Measurements from ENCODE around the gene ZWINT. TPM values are rescaled to one million over a fixed set of nuclear protein-coding genes. Genes with fewer than 3 reads are reported as not detected.

The ZWINT gene, protein sequence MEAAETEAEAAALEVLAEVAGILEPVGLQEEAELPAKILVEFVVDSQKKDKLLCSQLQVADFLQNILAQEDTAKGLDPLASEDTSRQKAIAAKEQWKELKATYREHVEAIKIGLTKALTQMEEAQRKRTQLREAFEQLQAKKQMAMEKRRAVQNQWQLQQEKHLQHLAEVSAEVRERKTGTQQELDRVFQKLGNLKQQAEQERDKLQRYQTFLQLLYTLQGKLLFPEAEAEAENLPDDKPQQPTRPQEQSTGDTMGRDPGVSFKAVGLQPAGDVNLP
- total RNA-seq (ENCODE audit: low replicate concordance): 97.5 and 104 TPM in 2 replicates

DNA sequence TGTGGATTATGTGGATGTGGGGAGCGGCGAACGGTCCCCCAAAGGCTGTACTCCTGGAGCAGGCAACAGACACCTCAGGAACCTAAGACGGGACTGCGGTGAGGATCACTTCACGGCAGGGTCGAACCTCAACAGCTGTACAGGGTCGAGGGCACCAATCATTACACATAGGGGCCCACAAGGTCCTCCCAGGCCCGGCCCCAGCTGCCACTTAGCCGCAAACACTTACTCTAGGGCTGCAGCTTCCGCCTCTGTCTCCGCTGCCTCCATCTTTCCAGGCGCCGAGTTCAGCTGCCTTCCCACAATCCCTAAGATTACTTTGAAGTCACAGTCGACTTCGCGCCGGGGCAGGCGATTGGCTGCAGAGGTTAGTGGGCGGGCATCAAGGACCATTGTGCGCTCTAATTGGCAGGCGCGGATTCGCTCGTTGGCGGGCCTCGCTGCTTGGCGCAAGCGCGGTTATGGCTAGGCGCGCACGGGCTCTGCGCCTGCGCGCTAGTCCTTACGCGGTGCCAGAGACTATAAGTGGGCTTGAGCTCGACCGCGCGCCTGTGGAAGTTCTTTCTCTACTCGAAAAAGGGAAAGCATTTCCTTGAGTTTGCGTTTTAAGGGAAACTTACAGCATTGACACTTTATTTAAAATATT is at the start of gene ZWINT:
Gene ZWINT (minus strand): TSS at position 293 of the 646 bp plus-strand sequence. CDS start 23 bp downstream, at position 270.
- Mint-ChIP-seq H3K4me3 (peak within 1 kb of the TSS; percentile 98), H3K27me3 (ENCODE audit: insufficient read depth, low read depth) (peaks cover 3% of the 10 kb centered on the region), H3K9me3 (no peaks in the 10 kb centered on the region), H3K27ac (peak within 1 kb of the TSS; percentile 99), H3K4me1 (peaks cover 19% of the 10 kb centered on the region), H3K36me3 (peaks cover 29% of the 10 kb centered on the region)
- H3K79me2 ChIP-seq (ENCODE audit: low read depth): peaks cover 57% of the 10 kb centered on the region
- no peaks in the 10 kb centered on the region for H3F3A ChIP-seq (ENCODE audit: low read depth)
- H3K9ac ChIP-seq: peak within 1 kb of the TSS; percentile 85
- no peaks in the 10 kb centered on the region for H4K20me1 ChIP-seq (ENCODE audit: low read depth)
- no peak within 1 kb of the TSS for H3K27ac ChIP-seq
- H3K27me3 ChIP-seq: no peaks in the 10 kb centered on the region
- no peaks in the 10 kb centered on the region for H3K9me3 ChIP-seq (ENCODE audit: low read depth)
- peak within 1 kb of the TSS; percentile 89 for H3K4me2 ChIP-seq
- H3K36me3 ChIP-seq: peaks cover 7% of the 10 kb centered on the region
- peak; percentile 98 for DNase-seq (ENCODE audit: low spot score)
- H3K4me1 ChIP-seq: peaks cover 14% of the 10 kb centered on the region
- TF ChIP-seq EZH2 (IDR thresholded peaks at IDR 0.05): no peak
- TF ChIP-seq EZH2phosphoT487 (IDR thresholded peaks at IDR 0.05): no peak
- no peak for TF ChIP-seq CTCF (IDR thresholded peaks at IDR 0.05)
- peak within 1 kb of the TSS; percentile 74 for H2AFZ ChIP-seq (replicated peaks)
- peak within 1 kb of the TSS; percentile 70 for H3K4me3 ChIP-seq

- Mint-ChIP-seq H3K4me3 (no peak overlapping the region), H3K9me3 (no peaks in the 10 kb centered on the region), H3K27ac (no peak overlapping the region), H3K27me3 (ENCODE audit: insufficient read depth, low read depth) (no peaks in the 10 kb centered on the region), H3K4me1 (no peaks in the 10 kb centered on the region), H3K36me3 (peaks cover 2% of the 10 kb centered on the region)
- TF ChIP-seq CTCF (IDR thresholded peaks at IDR 0.05) (no peak), EZH2 (IDR thresholded peaks at IDR 0.05) (no peak), EZH2phosphoT487 (IDR thresholded peaks at IDR 0.05) (no peak)
- Histone ChIP-seq H3K36me3 (no peaks in the 10 kb centered on the region), H4K20me1 (ENCODE audit: low read depth) (no peaks in the 10 kb centered on the region), H3F3A (ENCODE audit: low read depth) (no peaks in the 10 kb centered on the region), H3K27ac (no peak overlapping the region), H3K9me3 (ENCODE audit: low read depth) (no peaks in the 10 kb centered on the region), H2AFZ (replicated peaks) (no peak overlapping the region), H3K79me2 (ENCODE audit: low read depth) (no peaks in the 10 kb centered on the region), H3K4me1 (no peaks in the 10 kb centered on the region), H3K4me3 (no peak overlapping the region), H3K9ac (no peak overlapping the region), H3K4me2 (no peak overlapping the region), H3K27me3 (no peaks in the 10 kb centered on the region)
- no peak for DNase-seq (ENCODE audit: low spot score)
Observed at GRCh38 chr10:56383806-56384205, 22.7 kb upstream of the ZWINT start.

DNA sequence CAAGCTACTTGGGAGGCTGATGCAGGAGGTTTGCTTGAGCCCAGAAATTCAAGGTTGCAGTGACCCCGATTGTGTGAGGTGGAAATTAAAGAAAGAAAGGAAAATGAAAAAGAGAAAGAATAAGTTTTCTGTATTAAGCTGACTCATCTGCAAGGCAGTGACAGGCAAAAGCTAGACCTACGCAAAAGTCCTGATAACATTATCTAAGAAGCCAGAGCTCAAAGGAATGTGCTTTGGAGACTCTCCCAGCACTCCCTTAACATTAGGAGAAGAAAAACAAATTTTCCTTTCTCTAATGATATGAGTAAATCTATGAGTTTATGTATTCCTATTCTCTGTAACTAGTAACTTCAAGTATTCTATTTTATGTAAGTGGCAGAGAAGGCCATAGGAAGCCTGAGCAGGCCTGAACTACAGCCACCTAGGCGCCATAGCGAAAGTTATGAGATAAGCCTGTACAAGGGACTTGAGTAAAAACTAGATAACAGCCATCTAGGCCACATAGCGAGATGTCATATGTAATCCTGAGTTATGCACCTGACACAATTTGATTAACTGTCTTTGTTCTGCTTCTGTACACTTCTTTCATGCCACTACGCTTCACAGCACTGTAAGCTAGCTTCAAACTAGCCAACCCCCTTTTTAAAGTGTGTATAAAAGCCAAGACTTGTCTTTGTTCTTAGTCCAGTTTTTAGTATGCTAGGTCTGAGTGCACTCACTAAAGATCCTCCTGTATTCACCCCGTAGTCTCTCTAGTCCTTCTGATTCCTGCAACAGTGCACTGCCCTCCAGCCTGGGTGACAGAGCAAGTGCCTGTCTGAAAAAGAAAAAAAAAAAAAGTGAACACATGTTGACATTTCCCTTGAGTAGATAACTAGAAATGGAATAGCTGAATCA is 9.4 kb upstream of the ZWINT start:
- Histone ChIP-seq H3K79me2 (ENCODE audit: low read depth) (no peaks in the 10 kb centered on the region), H3K9me3 (ENCODE audit: low read depth) (peaks cover 7% of the 10 kb centered on the region), H3K36me3 (no peaks in the 10 kb centered on the region), H3K4me3 (no peak overlapping the region), H3K4me1 (no peaks in the 10 kb centered on the region), H2AFZ (replicated peaks) (no peak overlapping the region), H4K20me1 (ENCODE audit: low read depth) (no peaks in the 10 kb centered on the region), H3F3A (ENCODE audit: low read depth) (no peaks in the 10 kb centered on the region), H3K9ac (no peak overlapping the region), H3K4me2 (no peak overlapping the region), H3K27ac (no peak overlapping the region), H3K27me3 (no peaks in the 10 kb centered on the region)
- Mint-ChIP-seq H3K9me3 (peaks cover 21% of the 10 kb centered on the region), H3K27ac (no peak overlapping the region), H3K4me3 (no peak overlapping the region), H3K4me1 (no peaks in the 10 kb centered on the region), H3K36me3 (peaks cover 11% of the 10 kb centered on the region), H3K27me3 (ENCODE audit: insufficient read depth, low read depth) (no peaks in the 10 kb centered on the region)
- no peak for TF ChIP-seq CTCF (IDR thresholded peaks at IDR 0.05)
- TF ChIP-seq EZH2 (IDR thresholded peaks at IDR 0.05): no peak
- TF ChIP-seq EZH2phosphoT487 (IDR thresholded peaks at IDR 0.05): no peak
- peak; percentile 16 for DNase-seq (ENCODE audit: low spot score)
